NT2/D1 (cell line): ENCODE measurements around the gene TMEM164.

ENCODE experiments used
- DNase-seq: peaks from one replicate; pipeline ENCODE4 v3.0.0-alpha.2; 2011; ENCODE audit warnings: low read depth, low spot score
- H3K27me3 ChIP-seq: 2 replicates; pipeline ENCODE4 v1.6.0; 2011; ENCODE audit warnings: mild to moderate bottlenecking; ENCODE audit not compliant: insufficient read length, insufficient read depth
- H3K36me3 ChIP-seq: 2 replicates; pipeline ENCODE4 v1.6.1; 2011; ENCODE audit warnings: mild to moderate bottlenecking, low read length, mixed read lengths; ENCODE audit not compliant: insufficient read depth, insufficient read length
- H3K4me1 ChIP-seq: 2 replicates; pipeline ENCODE4 v1.5.1; 2011; ENCODE audit not compliant: insufficient read depth, insufficient read length
- H3K4me3 ChIP-seq: 2 replicates; pipeline ENCODE4 v1.5.1; 2011; ENCODE audit warnings: low read depth; ENCODE audit not compliant: insufficient read length
- H3K9ac ChIP-seq: 2 replicates; pipeline ENCODE4 v1.6.0; 2011; ENCODE audit warnings: low read depth; ENCODE audit not compliant: insufficient read length
- H3K9me3 ChIP-seq: 2 replicates; pipeline ENCODE4 v1.5.1; 2011; ENCODE audit warnings: mild to moderate bottlenecking, low read length; ENCODE audit not compliant: insufficient read depth
- SUZ12 ChIP-seq: IDR thresholded peaks from 2 replicates; pipeline ENCODE4 v1.6.1; 2011; ENCODE audit not compliant: insufficient read length, insufficient read depth; ENCODE audit errors: extremely low read depth
- YY1 ChIP-seq: IDR thresholded peaks from 2 replicates; pipeline ENCODE4 v1.6.1; 2011; ENCODE audit not compliant: insufficient read length, insufficient read depth
- ZNF274 ChIP-seq: IDR thresholded peaks from 2 replicates; pipeline ENCODE4 v1.6.1; 2011; ENCODE audit warnings: mild to moderate bottlenecking, low read depth, low read length

The TMEM164 gene

GRCh38 chrX:110036162-110037033 is 33.5 kb downstream of the TMEM164 start:
- Histone ChIP-seq H3K4me1 (no peaks in the 10 kb centered on the region), H3K27me3 (no peaks in the 10 kb centered on the region), H3K4me3 (no peak overlapping the region), H3K36me3 (no peaks in the 10 kb centered on the region), H3K9me3 (no peaks in the 10 kb centered on the region), H3K9ac (no peak overlapping the region)
- TF ChIP-seq YY1 (no peak), SUZ12 (no peak), ZNF274 (no peak)
- no peak for DNase-seq

- no peaks in the 10 kb centered on the region for H3K27me3 ChIP-seq
- no peak for TF ChIP-seq SUZ12
- no peak for TF ChIP-seq ZNF274
- TF ChIP-seq YY1: no peak
- DNase-seq: no peak
- no peak overlapping the region for H3K4me3 ChIP-seq
- no peaks in the 10 kb centered on the region for H3K36me3 ChIP-seq
- no peak overlapping the region for H3K9ac ChIP-seq
- H3K9me3 ChIP-seq: no peaks in the 10 kb centered on the region
- no peaks in the 10 kb centered on the region for H3K4me1 ChIP-seq
These were observed 34.3 kb downstream of the TMEM164 start for GRCh38 chrX:110037178-110037577.

DNA sequence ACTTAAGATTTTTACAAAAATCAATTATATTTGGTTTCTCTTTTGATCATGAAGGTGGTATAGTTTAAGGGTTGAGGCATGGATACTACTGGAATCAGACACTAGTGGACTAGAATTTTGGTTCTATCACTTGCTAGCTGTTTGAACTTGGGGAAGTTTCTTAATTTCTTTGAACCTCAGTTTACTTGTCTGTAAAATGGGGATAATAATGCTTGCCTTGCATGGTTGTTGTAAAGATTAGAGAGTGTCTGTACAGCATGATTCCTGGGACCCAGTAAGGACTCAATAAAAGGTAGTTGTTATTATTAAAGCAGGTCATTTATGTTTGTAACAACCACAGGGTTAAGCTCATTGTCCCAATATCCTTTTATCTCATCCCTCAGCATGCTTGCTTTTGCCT is 36.0 kb downstream of the TMEM164 start:
- H3K36me3 ChIP-seq: no peaks in the 10 kb centered on the region
- H3K4me1 ChIP-seq: no peaks in the 10 kb centered on the region
- no peaks in the 10 kb centered on the region for H3K9me3 ChIP-seq
- no peak overlapping the region for H3K4me3 ChIP-seq
- H3K27me3 ChIP-seq: no peaks in the 10 kb centered on the region
- no peak for DNase-seq
- no peak overlapping the region for H3K9ac ChIP-seq
- no peak for TF ChIP-seq YY1
- no peak for TF ChIP-seq ZNF274
- no peak for TF ChIP-seq SUZ12

DNA sequence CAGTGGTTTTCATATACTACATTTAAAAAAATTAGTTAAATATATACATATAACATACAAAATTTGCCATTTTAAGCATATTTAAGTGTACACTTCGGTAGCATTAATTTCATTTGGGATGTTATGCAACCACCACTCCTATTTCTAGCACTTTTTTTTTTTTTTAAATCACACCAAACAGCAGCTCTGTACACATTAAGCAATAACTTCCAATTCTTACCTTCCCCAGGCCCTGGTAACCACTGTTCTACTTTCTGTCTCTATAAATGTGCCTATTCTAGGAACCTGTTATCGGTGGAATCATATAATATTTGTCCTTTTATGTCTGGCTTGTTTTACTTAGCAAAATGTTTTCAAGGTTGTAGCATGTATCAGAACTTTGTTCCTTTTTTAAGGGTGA is 39.1 kb downstream of the TMEM164 start:
- H3K4me3 ChIP-seq: no peak overlapping the region
- TF ChIP-seq ZNF274 (no peak), SUZ12 (no peak), YY1 (no peak)
- no peaks in the 10 kb centered on the region for H3K4me1 ChIP-seq
- H3K9me3 ChIP-seq: no peaks in the 10 kb centered on the region
- no peak overlapping the region for H3K9ac ChIP-seq
- no peaks in the 10 kb centered on the region for H3K27me3 ChIP-seq
- DNase-seq: no peak
- no peaks in the 10 kb centered on the region for H3K36me3 ChIP-seq

- Histone ChIP-seq H3K9ac (no peak overlapping the region), H3K4me1 (no peaks in the 10 kb centered on the region), H3K27me3 (no peaks in the 10 kb centered on the region), H3K9me3 (no peaks in the 10 kb centered on the region), H3K36me3 (no peaks in the 10 kb centered on the region), H3K4me3 (no peak overlapping the region)
- no peak for TF ChIP-seq YY1
- TF ChIP-seq SUZ12: no peak
- no peak for TF ChIP-seq ZNF274
- DNase-seq: no peak
These were observed 39.6 kb downstream of the TMEM164 start for GRCh38 chrX:110042496-110042895.

- H3K36me3 ChIP-seq: no peaks in the 10 kb centered on the region
- no peak for DNase-seq
- H3K27me3 ChIP-seq: no peaks in the 10 kb centered on the region
- no peaks in the 10 kb centered on the region for H3K9me3 ChIP-seq
- no peak overlapping the region for H3K4me3 ChIP-seq
- TF ChIP-seq SUZ12: no peak
- TF ChIP-seq YY1: no peak
- TF ChIP-seq ZNF274: no peak
- no peak overlapping the region for H3K9ac ChIP-seq
- H3K4me1 ChIP-seq: no peaks in the 10 kb centered on the region
These were observed 40.6 kb downstream of the TMEM164 start for GRCh38 chrX:110043506-110043905.

DNA sequence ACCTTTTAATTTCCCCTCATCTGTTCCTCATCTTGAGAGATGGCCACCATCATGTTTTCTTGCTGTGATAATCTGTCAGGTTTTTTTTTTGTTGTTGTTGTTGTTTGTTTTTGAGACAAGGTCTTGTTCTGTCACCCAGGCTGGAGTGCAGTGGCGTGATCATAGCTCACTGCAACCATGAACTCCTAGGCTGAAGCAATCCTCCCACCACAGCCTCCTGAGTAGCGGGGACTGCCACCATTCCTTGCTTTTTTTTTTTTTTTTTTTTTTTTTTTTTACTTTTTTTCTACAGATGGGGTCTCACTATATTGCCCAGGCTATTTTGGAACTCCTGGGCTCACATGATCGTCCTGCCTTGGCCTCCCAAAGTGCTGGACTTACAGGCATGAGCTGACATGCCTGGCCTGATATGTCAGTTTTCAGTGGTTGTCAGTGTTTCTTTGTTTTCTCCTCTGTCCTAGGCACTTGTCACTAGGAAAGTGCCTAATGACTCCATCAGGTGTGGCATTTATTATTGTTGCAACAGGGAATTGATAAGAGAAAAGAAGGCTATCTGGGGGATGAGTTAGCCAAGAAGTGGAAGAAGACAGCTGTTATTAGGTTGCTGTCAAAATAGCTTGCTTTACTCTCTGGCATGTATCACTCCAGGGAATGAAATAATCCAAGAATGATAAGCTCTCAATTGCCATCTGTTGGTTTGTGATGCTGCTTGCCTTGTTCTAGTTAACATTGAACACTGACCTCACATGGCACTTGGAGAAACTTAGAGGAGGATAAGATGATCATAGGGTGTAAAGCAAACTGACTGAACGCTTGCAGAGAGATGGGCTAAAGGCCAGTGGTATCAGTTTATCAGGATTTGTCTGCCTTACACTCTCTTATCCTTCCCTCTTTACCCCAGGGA is 41.7 kb downstream of the TMEM164 start:
- TF ChIP-seq SUZ12 (no peak), ZNF274 (no peak), YY1 (no peak)
- Histone ChIP-seq H3K36me3 (no peaks in the 10 kb centered on the region), H3K27me3 (no peaks in the 10 kb centered on the region), H3K9ac (no peak overlapping the region), H3K4me3 (no peak overlapping the region), H3K9me3 (no peaks in the 10 kb centered on the region), H3K4me1 (peaks cover 3% of the 10 kb centered on the region)
- DNase-seq: no peak
